ENCODE data around the gene OPTN. TPM values are rescaled to one million over a fixed set of nuclear protein-coding genes. Genes with fewer than 3 reads are reported as not detected.

OPTN gene
- total RNA-seq, 2 donors from 2014 or later = 23.4 to 32.7 TPM

DNA sequence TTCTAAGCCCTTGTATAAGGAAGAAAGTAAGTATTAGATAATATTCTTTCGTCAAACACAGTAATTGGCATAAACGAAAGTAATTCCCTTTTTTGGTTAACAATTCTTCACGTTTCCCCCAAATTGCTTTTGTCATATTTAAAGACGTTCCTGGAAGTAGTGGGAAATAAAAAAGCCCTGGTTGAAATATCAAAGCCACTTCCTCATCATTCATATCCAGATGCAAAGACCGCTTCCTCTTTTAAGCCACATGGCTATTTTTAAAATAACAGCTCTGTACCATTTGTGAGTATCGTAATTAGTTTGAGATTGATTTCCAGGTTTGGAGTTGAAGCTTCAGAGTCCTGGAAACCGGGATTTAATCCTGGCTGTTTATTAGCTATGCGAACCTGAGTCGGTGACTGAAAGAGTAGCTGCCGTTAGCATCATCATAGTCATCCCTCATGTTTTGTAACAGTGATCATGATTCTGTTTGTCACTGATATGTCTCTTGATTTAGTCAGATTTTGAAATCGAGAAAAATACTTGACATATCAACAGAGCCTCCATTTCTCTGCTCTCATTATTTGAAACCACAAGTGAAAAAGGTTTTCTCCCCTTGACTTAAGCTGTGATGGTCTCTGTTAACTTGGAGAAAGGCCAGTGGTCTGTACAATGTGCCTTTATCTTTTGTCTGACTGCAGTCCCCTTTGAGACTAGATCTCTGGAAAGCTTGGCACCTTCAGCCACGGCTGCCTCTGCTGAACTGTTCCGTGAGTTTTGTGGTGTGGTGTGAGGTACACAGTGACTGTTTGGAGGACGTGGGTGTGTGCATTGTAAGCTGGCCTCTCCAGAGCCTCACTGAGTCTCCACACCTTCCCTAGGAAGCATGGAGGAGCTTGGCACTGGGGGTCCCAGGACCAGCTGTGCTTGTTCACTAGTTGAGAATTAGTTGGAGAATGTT is 18.1 kb downstream of the OPTN start:
- no peak for ATAC-seq
- no peak for DNase-seq
- Histone ChIP-seq H3K4me3 (no peak overlapping the region), H3K4me1 (peaks cover 13% of the 10 kb centered on the region), H3K36me3 (replicated peaks in 1 of 2; ENCODE audit: insufficient read depth in 1 of 2, low read depth in 2 of 2) (peaks cover 4 to 28% of the 10 kb centered on the region in 2 donors), H3K27ac (no peak overlapping the region), H3K9me3 (no peaks in the 10 kb centered on the region), H3K27me3 (no peaks in the 10 kb centered on the region)
- intact Hi-C loops (cut with DNase I) = no loop called here
- TF ChIP-seq POLR2A (IDR thresholded peaks at IDR 0.05) = no peak
- TF ChIP-seq, protein P1, sequence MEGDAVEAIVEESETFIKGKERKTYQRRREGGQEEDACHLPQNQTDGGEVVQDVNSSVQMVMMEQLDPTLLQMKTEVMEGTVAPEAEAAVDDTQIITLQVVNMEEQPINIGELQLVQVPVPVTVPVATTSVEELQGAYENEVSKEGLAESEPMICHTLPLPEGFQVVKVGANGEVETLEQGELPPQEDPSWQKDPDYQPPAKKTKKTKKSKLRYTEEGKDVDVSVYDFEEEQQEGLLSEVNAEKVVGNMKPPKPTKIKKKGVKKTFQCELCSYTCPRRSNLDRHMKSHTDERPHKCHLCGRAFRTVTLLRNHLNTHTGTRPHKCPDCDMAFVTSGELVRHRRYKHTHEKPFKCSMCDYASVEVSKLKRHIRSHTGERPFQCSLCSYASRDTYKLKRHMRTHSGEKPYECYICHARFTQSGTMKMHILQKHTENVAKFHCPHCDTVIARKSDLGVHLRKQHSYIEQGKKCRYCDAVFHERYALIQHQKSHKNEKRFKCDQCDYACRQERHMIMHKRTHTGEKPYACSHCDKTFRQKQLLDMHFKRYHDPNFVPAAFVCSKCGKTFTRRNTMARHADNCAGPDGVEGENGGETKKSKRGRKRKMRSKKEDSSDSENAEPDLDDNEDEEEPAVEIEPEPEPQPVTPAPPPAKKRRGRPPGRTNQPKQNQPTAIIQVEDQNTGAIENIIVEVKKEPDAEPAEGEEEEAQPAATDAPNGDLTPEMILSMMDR (IDR thresholded peaks at IDR 0.05) = no peak
- WGBS, 2 donors = 66 to 84% methylated on average over 12 to 14 of the region's 14 CpGs

GRCh38 chr10:13118784-13119410 is 18.9 kb downstream of the OPTN start:
- TF ChIP-seq, protein P1 (IDR thresholded peaks at IDR 0.05) = no peak
- no peak for TF ChIP-seq POLR2A (IDR thresholded peaks at IDR 0.05)
- ATAC-seq = no peak
- peaks cover 0 to 28% of the 10 kb centered on the region in 2 donors for H3K36me3 ChIP-seq (replicated peaks in 1 of 2; ENCODE audit: insufficient read depth in 1 of 2, low read depth in 2 of 2)

DNA sequence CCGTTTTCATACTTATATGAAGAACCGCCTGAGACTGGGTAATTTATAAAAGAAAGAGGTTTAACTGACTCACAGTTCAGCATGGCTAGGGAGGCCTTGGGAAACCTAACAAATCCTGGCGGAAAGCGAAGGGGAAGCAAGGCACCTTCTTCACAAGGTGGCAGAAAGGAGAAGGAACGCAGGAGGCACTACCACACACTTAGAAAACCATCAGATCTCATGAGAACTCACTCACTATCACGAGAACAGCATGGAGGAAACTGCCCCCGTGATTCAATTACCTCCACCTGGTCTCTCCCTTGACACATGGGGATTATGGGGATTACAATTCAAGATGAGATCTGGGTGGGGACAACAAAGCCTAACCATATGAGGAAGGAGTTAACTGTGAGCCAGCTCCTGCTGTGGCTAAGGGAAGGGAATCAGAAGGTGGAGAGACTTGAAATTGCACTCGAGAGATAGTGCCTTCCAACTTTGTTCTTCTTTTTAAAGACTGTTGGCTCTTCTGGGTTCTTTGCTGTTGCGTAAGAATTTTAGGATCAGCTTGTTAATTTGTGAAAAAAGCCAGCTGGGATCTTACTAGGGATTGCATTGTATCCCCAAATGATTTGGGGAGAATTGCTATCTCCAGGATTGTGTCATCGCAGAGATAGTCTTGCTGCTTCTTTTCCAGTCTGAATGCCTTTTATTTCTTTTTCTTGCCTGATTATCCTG is 21.0 kb downstream of the OPTN start:
- no peaks in the 10 kb centered on the region for H3K27me3 ChIP-seq
- H3K4me1 ChIP-seq = peaks cover 9% of the 10 kb centered on the region
- TF ChIP-seq POLR2A (IDR thresholded peaks at IDR 0.05) = no peak
- TF ChIP-seq, protein P1 (IDR thresholded peaks at IDR 0.05) = no peak
- H3K4me3 ChIP-seq = no peak overlapping the region
- no peaks in the 10 kb centered on the region for H3K9me3 ChIP-seq
- intact Hi-C loops (cut with DNase I) = no loop called here
- H3K36me3 ChIP-seq (replicated peaks in 1 of 2; ENCODE audit: insufficient read depth in 1 of 2, low read depth in 2 of 2) = peaks cover 4 to 25% of the 10 kb centered on the region in 2 donors
- DNase-seq (no peak), ATAC-seq (peak; percentile 48)
- H3K27ac ChIP-seq = no peak overlapping the region
- 86% methylated on average over 10 of the region's 10 CpGs for WGBS, 2 donors

More at GRCh38 chr10:13118784-13119410, 18.9 kb downstream of the OPTN start:
- WGBS, 2 donors = 80 to 97% methylated on average over 3 of the region's 3 CpGs
- Histone ChIP-seq H3K27me3 (no peaks in the 10 kb centered on the region), H3K27ac (no peak overlapping the region), H3K4me1 (peaks cover 13% of the 10 kb centered on the region), H3K9me3 (no peaks in the 10 kb centered on the region), H3K4me3 (no peak overlapping the region)
- DNase-seq = no peak
- intact Hi-C loops (cut with DNase I) = no loop called here

DNA sequence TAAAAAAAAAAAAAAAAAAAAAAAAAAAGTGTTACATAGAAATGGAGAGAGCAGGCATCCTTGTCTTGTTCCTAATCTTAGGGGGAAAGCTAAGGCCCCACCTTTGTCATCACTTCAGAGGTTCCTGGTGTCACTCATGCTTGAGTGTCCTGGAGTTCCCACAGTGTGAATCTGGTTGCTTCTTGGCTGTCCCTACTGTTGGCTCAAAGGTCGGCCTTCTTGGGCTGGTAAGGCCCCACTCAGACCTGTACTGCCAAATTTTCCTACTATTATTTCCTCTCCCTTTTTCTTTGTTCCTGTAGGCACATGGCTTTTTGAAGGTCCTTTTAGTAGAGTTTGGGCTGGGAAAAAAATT is 21.5 kb downstream of the OPTN start:
- no peaks in the 10 kb centered on the region for H3K9me3 ChIP-seq
- no peak for TF ChIP-seq POLR2A (IDR thresholded peaks at IDR 0.05)
- TF ChIP-seq, protein P1 (IDR thresholded peaks at IDR 0.05) = no peak
- H3K4me3 ChIP-seq = no peak overlapping the region
- no peak overlapping the region for H3K27ac ChIP-seq
- H3K4me1 ChIP-seq = peaks cover 3% of the 10 kb centered on the region
- ATAC-seq (no peak), DNase-seq (no peak)
- intact Hi-C loops (cut with DNase I) = no loop called here
- H3K36me3 ChIP-seq (replicated peaks in 1 of 2; ENCODE audit: insufficient read depth in 1 of 2, low read depth in 2 of 2) = peaks cover 4 to 26% of the 10 kb centered on the region in 2 donors
- H3K27me3 ChIP-seq = no peaks in the 10 kb centered on the region
- 79 to 100% methylated on average over 1 of the region's 1 CpG for WGBS, 2 donors
